H1 (cell line): ENCODE data around the gene EFEMP2. TPM values are rescaled to one million over a fixed set of nuclear protein-coding genes. Genes with fewer than 3 reads are reported as not detected.
A peak's percentile ranks its signal among the peaks of the same experiment; 100 is the strongest.

Source experiments
- CTCF ChIA-PET: fragments of 300-600 bp; sonication (Branson Sonifier 250); formaldehyde crosslinking; loops from one replicate; lab custom pipeline; 2021; ENCODE audit not compliant: partially characterized antibody; lab: Charles Lee
- POLR2A ChIA-PET: fragments of 300-600 bp; sonication (Branson Sonifier 250); formaldehyde crosslinking; loops from one replicate; lab custom pipeline; 2021; ENCODE audit warnings: inconsistent platforms; ENCODE audit not compliant: partially characterized antibody; lab: Charles Lee
- DNase-seq, 2 experiments: peaks; one replicate each; pipeline versions ENCODE4 v3.0.0 to v3.0.0-alpha.2; 2010 to 2022; ENCODE audit warnings: low spot score in 2 of 2, low read depth in 1 of 2, mixed read lengths in 1 of 2
- FAIRE-seq: peaks from 2 replicates; lab custom pipeline; 2011; peaks lifted over from hg19 to GRCh38; lab: Jason Lieb, UNC
- H2AFZ ChIP-seq: 2 replicates; pipeline ENCODE4 v1.8.1; 2012; ENCODE audit warnings: low read length, inconsistent platforms
- H2AK5ac ChIP-seq: 2 replicates; pipeline ENCODE4 v1.6.1; 2013; ENCODE audit warnings: low read depth, low read length
- H2BK120ac ChIP-seq: replicated peaks from 2 replicates; pipeline ENCODE3; 2013; ENCODE audit warnings: low read depth, low read length, inconsistent platforms
- H2BK12ac ChIP-seq: 2 replicates; pipeline ENCODE4 v1.6.1; 2013; ENCODE audit warnings: low read depth, low read length
- H2BK15ac ChIP-seq: 2 replicates; pipeline ENCODE4 v1.6.1; 2013; ENCODE audit warnings: low read length
- H2BK20ac ChIP-seq: 2 replicates; pipeline ENCODE4 v1.6.1; 2013; ENCODE audit warnings: low read length
- H2BK5ac ChIP-seq: 2 replicates; pipeline ENCODE4 v1.6.1; 2013; ENCODE audit warnings: low read depth, low read length
- H3K14ac ChIP-seq: 2 replicates; pipeline ENCODE4 v1.6.1; 2013; ENCODE audit warnings: inconsistent platforms; ENCODE audit not compliant: insufficient read length
- H3K18ac ChIP-seq: 2 replicates; pipeline ENCODE4 v1.6.1; 2013; ENCODE audit warnings: low read length; ENCODE audit errors: extremely low read depth
- H3K23ac ChIP-seq: 2 replicates; pipeline ENCODE4 v1.6.1; 2013; ENCODE audit warnings: inconsistent platforms; ENCODE audit not compliant: insufficient read length
- H3K23me2 ChIP-seq: 2 replicates; pipeline ENCODE4 v1.6.1; 2013; ENCODE audit warnings: low read depth, low read length
- H3K27ac ChIP-seq: 2 replicates; pipeline ENCODE4 v1.6.1; 2011; ENCODE audit warnings: low read depth, low read length, inconsistent platforms
- H3K27me3 ChIP-seq, 4 experiments: replicated peaks in 1 of 4; 1 replicate in 1 of 4; 2 replicates in 3 of 4; pipeline versions ENCODE4 v1.6.1 to v1.8.1; 2011 to 2013; ENCODE audit warnings: low read length in 3 of 4, mild to moderate bottlenecking in 3 of 4, inconsistent platforms in 2 of 4, mixed read lengths in 2 of 4, moderate library complexity in 1 of 4; ENCODE audit not compliant: control insufficient read depth in 3 of 4, insufficient read depth in 3 of 4; ENCODE audit errors: extremely low read depth in 1 of 4
- H3K36me3 ChIP-seq, 4 experiments: 2 replicates each; pipeline versions ENCODE4 v1.6.1 to v1.8.1; 2011 to 2013; ENCODE audit warnings: mild to moderate bottlenecking in 4 of 4, low read length in 3 of 4, moderate library complexity in 2 of 4, control low read depth in 1 of 4, inconsistent platforms in 1 of 4; ENCODE audit not compliant: insufficient read depth in 4 of 4, control insufficient read depth in 2 of 4
- H3K4ac ChIP-seq: replicated peaks from 2 replicates; pipeline ENCODE3; 2013; ENCODE audit warnings: low read length, low read depth, mixed read lengths, inconsistent platforms; ENCODE audit not compliant: insufficient read length
- H3K4me1 ChIP-seq, 4 experiments: replicated peaks in 1 of 4; 1 replicate in 1 of 4; 2 replicates in 3 of 4; pipeline versions ENCODE4 v1.6.1 to v1.8.1; 2011 to 2013; ENCODE audit warnings: low read length in 3 of 4, inconsistent platforms in 2 of 4, mixed read lengths in 1 of 4; ENCODE audit not compliant: insufficient read depth in 4 of 4, control insufficient read depth in 3 of 4
- H3K4me2 ChIP-seq, 2 experiments: 2 replicates each; pipeline versions ENCODE4 v1.6.1 to v1.8.1; 2011 to 2013; ENCODE audit warnings: low read depth in 2 of 2, low read length in 2 of 2, control low read depth in 1 of 2, inconsistent platforms in 1 of 2, mild to moderate bottlenecking in 1 of 2; ENCODE audit not compliant: insufficient read depth in 1 of 2
- H3K4me3 ChIP-seq, 4 experiments: fragments of 200-600, 300-600 bp in 1 of 4; sonication (generic), shearing (Covaris generic), sonication (Bioruptor Twin) in 1 of 4; 2 replicates each; pipeline versions ENCODE4 v1.5.1 to v1.8.1; 2011 to 2016; ENCODE audit warnings: low read length in 4 of 4, low read depth in 3 of 4, control low read depth in 2 of 4, inconsistent platforms in 2 of 4, mild to moderate bottlenecking in 2 of 4, mixed read lengths in 1 of 4, moderate library complexity in 1 of 4; ENCODE audit not compliant: insufficient read depth in 2 of 4; ENCODE audit errors: extremely low read depth in 1 of 4
- H3K56ac ChIP-seq: replicated peaks from 2 replicates; pipeline ENCODE3; 2013; ENCODE audit warnings: low read depth, mild to moderate bottlenecking, mixed read lengths, low read length, inconsistent platforms; ENCODE audit not compliant: insufficient read length
- H3K79me1 ChIP-seq: 2 replicates; pipeline ENCODE4 v1.6.1; 2013; ENCODE audit warnings: low read depth, low read length, control low read depth
- H3K79me2 ChIP-seq, 2 experiments: 2 replicates each; pipeline versions ENCODE4 v1.6.1 to v1.8.1; 2012 to 2013; ENCODE audit warnings: low read length in 2 of 2, mild to moderate bottlenecking in 2 of 2, inconsistent platforms in 1 of 2; ENCODE audit not compliant: insufficient read depth in 2 of 2, control insufficient read depth in 1 of 2
- H3K9ac ChIP-seq, 4 experiments: replicated peaks in 1 of 4; 1 replicate in 1 of 4; 2 replicates in 3 of 4; pipeline versions ENCODE4 v1.6.1 to v1.8.1; 2011 to 2013; ENCODE audit warnings: low read depth in 3 of 4, low read length in 3 of 4, control low read depth in 2 of 4, mild to moderate bottlenecking in 2 of 4, moderate library complexity in 2 of 4, inconsistent platforms in 1 of 4; ENCODE audit errors: extremely low read depth in 1 of 4
- H3K9me3 ChIP-seq, 2 experiments: 2 replicates each; pipeline versions ENCODE4 v1.6.1 to v1.8.1; 2012 to 2013; ENCODE audit warnings: mild to moderate bottlenecking in 2 of 2, moderate library complexity in 2 of 2, control low read depth in 1 of 2, inconsistent platforms in 1 of 2, low read depth in 1 of 2, low read length in 1 of 2, mixed read lengths in 1 of 2; ENCODE audit not compliant: insufficient read depth in 2 of 2
- H4K20me1 ChIP-seq, 2 experiments: replicated peaks in 1 of 2; 2 replicates each; pipeline versions ENCODE3 to v1.8.1; 2011 to 2013; ENCODE audit warnings: inconsistent platforms in 2 of 2, low read length in 2 of 2, mild to moderate bottlenecking in 1 of 2; ENCODE audit not compliant: insufficient read depth in 2 of 2, control insufficient read depth in 1 of 2
- H4K5ac ChIP-seq: 2 replicates; pipeline ENCODE4 v1.6.1; 2013; ENCODE audit warnings: low read length, low read depth, mixed read lengths, inconsistent platforms; ENCODE audit not compliant: insufficient read length
- H4K8ac ChIP-seq: 2 replicates; pipeline ENCODE4 v1.8.0; 2013; ENCODE audit warnings: mild to moderate bottlenecking, moderate library complexity, low read length, inconsistent platforms; ENCODE audit not compliant: insufficient read depth; ENCODE audit errors: extremely low read depth
- H4K91ac ChIP-seq: replicated peaks from 2 replicates; pipeline ENCODE3; 2013; ENCODE audit warnings: low read length, mixed read lengths, inconsistent platforms; ENCODE audit not compliant: insufficient read length
- ASH2L ChIP-seq: fragments of 200-600, 300-600 bp; sonication (generic); IDR thresholded peaks from one replicate; pipeline ENCODE4 v1.7.1; 2017; ENCODE audit warnings: low read length
- E2F6 ChIP-seq: IDR thresholded peaks from 2 replicates; pipeline ENCODE4 v1.6.1; 2012; ENCODE audit warnings: inconsistent platforms
- GTF2F1 ChIP-seq: IDR thresholded peaks from 2 replicates; pipeline ENCODE4 v1.6.1; 2012; ENCODE audit warnings: low read depth, low read length, improper control_type of control experiment, borderline replicate concordance
- HDAC6 ChIP-seq: IDR thresholded peaks from one replicate; pipeline ENCODE4 v1.7.1; 2012; ENCODE audit warnings: low read depth, mild to moderate bottlenecking, inconsistent platforms, low read length, moderate library complexity
- RFX5 ChIP-seq: IDR thresholded peaks from 2 replicates; pipeline ENCODE4 v1.6.1; 2011; ENCODE audit warnings: low read depth, low read length, improper control_type of control experiment, borderline replicate concordance
- WGBS, 2 experiments: shearing (Covaris generic) in 1 of 2; methylation state at CpG; one replicate each; pipeline versions ENCODE4 v1.1.6 to v1.1.7; 2013 to 2015; ENCODE audit warnings: low lambda C conversion rate in 2 of 2, mixed read lengths in 2 of 2, inconsistent platforms in 1 of 2, low coverage in 1 of 2, missing lambda C conversion rate in 1 of 2; ENCODE audit not compliant: insufficient replicate concordance in 2 of 2, insufficient coverage in 1 of 2, insufficient read length in 1 of 2; ENCODE audit errors: extremely low coverage in 1 of 2, missing lambda C conversion rate in 1 of 2; 5-methylcytosine and 5-hydroxymethylcytosine counted together
- polyA plus RNA-seq, 7 experiments: library from polyadenylated mRNA; depleted of rRNA in 3 of 7; stranded (reverse) in 5 of 7; unstranded in 2 of 7; fragments of >200 nt in 5 of 7; fragments of 200-250 nt in 2 of 7; gene quantifications; 1 replicate in 5 of 7; 2 replicates in 1 of 7; 4 replicates in 1 of 7; pipeline versions ENCODE4 v1.2.1 to v1.2.3, GENCODE V29; 2011 to 2013; ENCODE audit warnings: missing spikeins in 2 of 7, mixed read lengths in 2 of 7
- total RNA-seq: library from RNA; stranded (reverse); fragmentation: NEBNext Ultra II Directional; extraction: Animal tissue kit (Norgen Biotek cat#: 25700); gene quantifications from 2 replicates; pipeline ENCODE4 v1.2.1, GENCODE V29; 2021

EFEMP2 gene
- total and polyA plus RNA-seq, 2 of the 8 experiments (the other 6 are each of a cell fraction or from before 2014, with no cell fraction given), result 8.8 to 17.2 TPM

GRCh38 chr11:65921033-65921555 lies 48.5 kb upstream of the EFEMP2 start:
- Histone ChIP-seq H3K4me2 (peak overlapping the region in 1 of 2 experiments; percentile 86; a peak in 1 of 4 replicates), H3K14ac (no peak overlapping the region), H3K4me3 (no peak overlapping the region), H2BK20ac (no peak overlapping the region), H3K27ac (no peak overlapping the region), H2BK15ac (no peak overlapping the region), H3K36me3 (peaks cover 0 to 8% (median 5%) of the 10 kb centered on the region in 4 experiments; a peak in 4 of 8 replicates), H3K4ac (no peak overlapping the region), H3K9ac (no peak overlapping the region), H3K23me2 (peaks cover 13% of the 10 kb centered on the region; the same call in 1 of the 2 replicates), H2BK12ac (no peak overlapping the region), H4K8ac (no peak overlapping the region), H2AK5ac (no peak overlapping the region), H3K23ac (no peak overlapping the region), H4K91ac (no peak overlapping the region), H3K79me1 (peaks cover 7% of the 10 kb centered on the region; the same call in 1 of the 2 replicates), H3K27me3 (no peaks in the 10 kb centered on the region), H3K79me2 (peaks cover 0 to 7% of the 10 kb centered on the region in 2 experiments; a peak in 2 of 4 replicates), H3K18ac (no peak overlapping the region), H2AFZ (no peak overlapping the region), H3K56ac (no peak overlapping the region), H3K9me3 (no peaks in the 10 kb centered on the region), H2BK120ac (no peak overlapping the region), H4K5ac (no peak overlapping the region), H3K4me1 (peaks cover 0 to 15% (median 9%) of the 10 kb centered on the region in 4 experiments; a peak in 3 of 7 replicates), H2BK5ac (no peak overlapping the region), H4K20me1 (peaks cover 0 to 3% of the 10 kb centered on the region in 2 experiments)
- 96% methylated on average over 5 of the region's 12 CpGs; no CpG with 5 or more reads in 1 of the 2 experiments for WGBS, 2 experiments
- DNase-seq (no peak), FAIRE-seq (no peak)
- CTCF ChIA-PET, result interaction anchor here (0.6 to 3.5 kb wide), 9 partner anchors 9 to 95 kb away, joined by 3 to 19 read pairs (median 4); partner anchors contain the start of gene FIBP
- TF ChIP-seq HDAC6 (no peak), GTF2F1 (no peak), RFX5 (no peak), ASH2L (no peak), E2F6 (no peak)
- POLR2A ChIA-PET, result interaction anchor here (0.8 to 1.3 kb wide), 2 partner anchors 11 to 19 kb away, joined by 3 to 4 read pairs; no protein-coding TSS in a partner anchor
